IMR-90 (cell line): ENCODE results near the gene CNTRL. TPM values are rescaled to one million over a fixed set of nuclear protein-coding genes. Genes with fewer than 3 reads are reported as not detected.

Experiments used
- ATAC-seq: fragments of 200-7000 bp; cut with Tn5 transposase; 2 replicates; pipeline ENCODE4 v1.9.1; 2020; ENCODE audit warnings: low read depth, mild to moderate bottlenecking, moderate library complexity
- BruUV-seq: library from RNA; stranded (reverse); fragments of 400-500 nt; replicated peaks from 2 replicates; lab custom pipeline; 2021; lab: Mats Ljungman, UMichigan
- CTCF ChIA-PET: fragments of 300-600 bp; formaldehyde crosslinking; extraction: SDS; loops from one replicate; lab custom pipeline; 2021; ENCODE audit warnings: antibody characterized with exemption; lab: Yijun Ruan, JAX
- POLR2A ChIA-PET: fragments of 300-600 bp; sonication (Branson Sonifier 250); formaldehyde crosslinking; loops from one replicate; lab custom pipeline; 2022; ENCODE audit warnings: antibody characterized with exemption; ENCODE audit not compliant: unreplicated experiment; lab: Charles Lee
- DNase-seq: peaks from one replicate; pipeline ENCODE4 v3.0.0; 2013
- H2AFZ ChIP-seq: replicated peaks from 2 replicates; pipeline ENCODE3; 2013; ENCODE audit warnings: low read length, mild to moderate bottlenecking; ENCODE audit not compliant: poor library complexity
- H2AK5ac ChIP-seq: 2 replicates; pipeline ENCODE4 v1.6.1; 2013; ENCODE audit warnings: low read depth, low read length, inconsistent platforms
- H2AK9ac ChIP-seq: replicated peaks from 2 replicates; pipeline ENCODE3; 2013; ENCODE audit warnings: mild to moderate bottlenecking, low read depth, low read length, moderate library complexity; ENCODE audit not compliant: poor library complexity
- H2BK120ac ChIP-seq: 2 replicates; pipeline ENCODE4 v1.6.1; 2013; ENCODE audit warnings: low read depth, low read length, inconsistent platforms
- H2BK15ac ChIP-seq: 3 replicates; pipeline ENCODE4 v1.6.1; 2013; ENCODE audit warnings: low read depth, low read length, inconsistent platforms
- H2BK20ac ChIP-seq: 2 replicates; pipeline ENCODE4 v1.6.1; 2013; ENCODE audit warnings: low read depth, mild to moderate bottlenecking, inconsistent platforms, low read length, moderate library complexity
- H2BK5ac ChIP-seq: 2 replicates; pipeline ENCODE4 v1.6.1; 2013; ENCODE audit warnings: mild to moderate bottlenecking, low read depth, low read length, inconsistent platforms; ENCODE audit not compliant: poor library complexity, severe bottlenecking
- H3K14ac ChIP-seq: replicated peaks from 2 replicates; pipeline ENCODE4 v1.6.1; 2013; ENCODE audit warnings: low read depth, low read length, inconsistent platforms
- H3K18ac ChIP-seq: 2 replicates; pipeline ENCODE4 v1.6.1; 2013; ENCODE audit warnings: low read depth, low read length, control low read depth
- H3K23ac ChIP-seq: 2 replicates; pipeline ENCODE4 v1.6.1; 2013; ENCODE audit warnings: low read depth, low read length, inconsistent platforms
- H3K27ac ChIP-seq: 2 replicates; pipeline ENCODE4 v1.5.1; 2013; ENCODE audit warnings: mild to moderate bottlenecking, control low read depth, low read length; ENCODE audit not compliant: insufficient read depth
- H3K27me3 ChIP-seq: 2 replicates; pipeline ENCODE4 v1.6.1; 2013; ENCODE audit warnings: low read length; ENCODE audit not compliant: control insufficient read depth, insufficient read depth
- H3K36me3 ChIP-seq: 2 replicates; pipeline ENCODE4 v1.6.1; 2013; ENCODE audit warnings: low read length, mixed read lengths; ENCODE audit not compliant: control insufficient read depth, insufficient read depth
- H3K4ac ChIP-seq: 2 replicates; pipeline ENCODE4 v1.6.1; 2013; ENCODE audit warnings: low read depth, low read length, inconsistent platforms
- H3K4me1 ChIP-seq: 2 replicates; pipeline ENCODE4 v1.6.1; 2013; ENCODE audit warnings: low read length, mixed read lengths; ENCODE audit not compliant: control insufficient read depth, insufficient read depth
- H3K4me2 ChIP-seq: 2 replicates; pipeline ENCODE4 v1.6.1; 2013; ENCODE audit warnings: low read depth, mild to moderate bottlenecking, control low read depth, low read length, moderate library complexity
- H3K4me3 ChIP-seq: 2 replicates; pipeline ENCODE4 v1.5.1; 2013; ENCODE audit warnings: low read depth, mild to moderate bottlenecking, control low read depth, low read length, moderate library complexity; ENCODE audit not compliant: insufficient read depth
- H3K56ac ChIP-seq: 2 replicates; pipeline ENCODE4 v1.6.1; 2013; ENCODE audit warnings: low read length, inconsistent platforms; ENCODE audit not compliant: insufficient read depth; ENCODE audit errors: extremely low read depth
- H3K79me1 ChIP-seq, 2 experiments: 2 replicates each; pipeline ENCODE4 v1.6.1; 2013; ENCODE audit warnings: low read length in 2 of 2, inconsistent platforms in 1 of 2, low read depth in 1 of 2
- H3K9ac ChIP-seq: 2 replicates; pipeline ENCODE4 v1.6.1; 2013; ENCODE audit warnings: low read depth, low read length, control low read depth
- H3K9me1 ChIP-seq: 2 replicates; pipeline ENCODE4 v1.6.1; 2013; ENCODE audit warnings: low read length, inconsistent platforms; ENCODE audit not compliant: insufficient read depth
- H3K9me3 ChIP-seq: 2 replicates; pipeline ENCODE4 v1.6.1; 2013; ENCODE audit warnings: low read length; ENCODE audit not compliant: control insufficient read depth, insufficient read depth
- H4K20me1 ChIP-seq: 2 replicates; pipeline ENCODE4 v1.6.1; 2013; ENCODE audit warnings: low read length, inconsistent platforms; ENCODE audit not compliant: insufficient read depth
- H4K5ac ChIP-seq: 2 replicates; pipeline ENCODE4 v1.6.1; 2013; ENCODE audit warnings: mild to moderate bottlenecking, low read depth, low read length, control low read depth
- H4K8ac ChIP-seq, 2 experiments: 2 replicates each; pipeline ENCODE4 v1.6.1; 2013; ENCODE audit warnings: low read depth in 2 of 2, low read length in 2 of 2, control low read depth in 1 of 2, inconsistent platforms in 1 of 2
- H4K91ac ChIP-seq: 2 replicates; pipeline ENCODE4 v1.6.1; 2013; ENCODE audit warnings: low read depth, low read length, inconsistent platforms; ENCODE audit not compliant: insufficient read depth
- MAFK ChIP-seq: IDR thresholded peaks from 2 replicates; pipeline ENCODE4 v1.6.1; 2012; ENCODE audit warnings: low read depth, low read length, improper control_type of control experiment
- NFE2L2 ChIP-seq: fragments of 150-350 bp; IDR thresholded peaks from 2 replicates; pipeline ENCODE4 v1.6.1; 2016; ENCODE audit warnings: low read depth, mild to moderate bottlenecking, low read length
- WGBS, 2 experiments: methylation state at CpG; one replicate each; pipeline versions ENCODE4 v1.1.5 to v1.1.7; 2013; ENCODE audit warnings: missing lambda C conversion rate in 2 of 2; ENCODE audit not compliant: insufficient read length in 1 of 2; ENCODE audit errors: extremely low coverage in 2 of 2; 5-methylcytosine and 5-hydroxymethylcytosine counted together
- dilution Hi-C: fragments of 300-500 bp; cut with HindIII; formaldehyde crosslinking; loops from one replicate; pipeline ENCODE4 v1.14.3; 2018; ENCODE audit warnings: low sequenced_read_pairs; ENCODE audit not compliant: unreplicated experiment
- in situ Hi-C: fragments of 300-500 bp; cut with MboI; formaldehyde crosslinking; loops from 3 replicates; pipeline ENCODE4 v1.14.3; 2019; ENCODE audit warnings: low sequenced_read_pairs, inconsistent platforms, mixed read lengths
- intact Hi-C: fragments of 100-400 bp; cut with micrococcal nuclease; formaldehyde crosslinking; loops from 2 replicates; pipeline ENCODE4 v1.10.0; 2022
- polyA plus RNA-seq, 3 experiments: library from polyadenylated mRNA; depleted of rRNA; stranded (reverse); fragments of >200 nt; gene quantifications; 2 replicates each; pipeline ENCODE4 v1.2.3, GENCODE V29; 2012; ENCODE audit warnings: low replicate concordance in 1 of 3
- total RNA-seq: library from RNA; depleted of rRNA; stranded (reverse); fragments of >200 nt; gene quantifications from 2 replicates; pipeline ENCODE4 v1.2.3, GENCODE V29; 2012

CNTRL gene
- total and polyA plus RNA-seq, 2 of the 4 experiments (the other 2 are of a cell fraction), result 4.5 to 7.3 TPM

DNA sequence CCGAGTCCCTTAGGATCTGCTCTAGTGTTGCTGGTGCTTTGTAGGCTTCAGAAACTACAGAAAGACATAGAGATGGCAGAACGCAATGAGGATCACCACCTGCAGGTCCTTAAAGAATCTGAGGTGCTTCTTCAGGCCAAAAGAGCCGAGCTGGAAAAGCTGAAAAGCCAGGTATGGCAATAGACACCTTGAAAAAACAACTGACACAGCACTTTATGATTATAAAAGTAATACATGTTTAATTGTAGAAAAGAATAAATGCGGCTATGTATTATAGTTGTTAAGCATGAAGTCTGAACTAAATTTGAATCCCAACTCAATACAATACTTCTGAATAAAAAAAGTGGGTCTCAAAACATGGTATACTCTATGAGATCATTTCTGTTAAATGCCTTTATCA is 83.2 kb downstream of the CNTRL start:
- BruUV-seq, result no TSS peak
- DNase-seq (no peak), ATAC-seq (no peak)
- no peak overlapping the region for H3K9ac ChIP-seq
- no peak overlapping the region for H3K4ac ChIP-seq
- dilution Hi-C loops (no loop called here), intact Hi-C loops (no loop called here), in situ Hi-C loops (no loop called here)
- no peaks in the 10 kb centered on the region for H3K27me3 ChIP-seq
- no peak overlapping the region for H3K56ac ChIP-seq
- H3K23ac ChIP-seq, result no peak overlapping the region
- H4K20me1 ChIP-seq, result no peaks in the 10 kb centered on the region; the same call in 1 of the 2 replicates
- no peak overlapping the region for H3K14ac ChIP-seq
- TF ChIP-seq MAFK, result peak; percentile 84
- TF ChIP-seq NFE2L2, result no peak
- H4K8ac ChIP-seq, result no peak overlapping the region
- peaks cover 3% of the 10 kb centered on the region for H3K36me3 ChIP-seq
- H4K91ac ChIP-seq, result no peak overlapping the region
- H2BK20ac ChIP-seq, result no peak overlapping the region
- H2AK9ac ChIP-seq, result no peak overlapping the region
- no CpG with 5 or more reads among the region's 4 CpGs for WGBS, 2 experiments
- H2AK5ac ChIP-seq, result no peak overlapping the region
- H4K5ac ChIP-seq, result no peak overlapping the region
- no peak overlapping the region for H2BK5ac ChIP-seq
- H3K4me2 ChIP-seq, result no peak overlapping the region
- H3K4me1 ChIP-seq, result no peaks in the 10 kb centered on the region; the same call in 1 of the 2 replicates
- no peaks in the 10 kb centered on the region for H3K9me1 ChIP-seq
- H3K27ac ChIP-seq, result no peak overlapping the region
- no peaks in the 10 kb centered on the region for H3K79me1 ChIP-seq
- H3K18ac ChIP-seq, result no peak overlapping the region
- H2BK120ac ChIP-seq, result no peak overlapping the region
- ChIA-PET CTCF (no interaction called here), POLR2A (no interaction called here)
- no peak overlapping the region for H2AFZ ChIP-seq
- H2BK15ac ChIP-seq, result no peak overlapping the region
- no peaks in the 10 kb centered on the region for H3K9me3 ChIP-seq
- no peak overlapping the region for H3K4me3 ChIP-seq
